Testis (tissue), 2 donors: Measurements from ENCODE around the gene LCE3E.

Experiments
- POLR2A ChIP-seq: fragments of 450-650 bp; IDR thresholded peaks from one replicate; pipeline ENCODE4 v1.6.1; 2017; ENCODE audit warnings: antibody characterized with exemption, mild to moderate bottlenecking, moderate library complexity
- TF ChIP-seq, protein P1 (sequence below), 3 experiments: fragments of 450-650 bp in 2 of 3; fragments of 200-600 bp in 1 of 3; sonication (generic) in 1 of 3; IDR thresholded peaks; one replicate each; pipeline ENCODE4 v1.5.1; 2016 to 2019; ENCODE audit warnings: antibody characterized with exemption in 3 of 3, mild to moderate bottlenecking in 2 of 3, moderate library complexity in 1 of 3

DNA sequence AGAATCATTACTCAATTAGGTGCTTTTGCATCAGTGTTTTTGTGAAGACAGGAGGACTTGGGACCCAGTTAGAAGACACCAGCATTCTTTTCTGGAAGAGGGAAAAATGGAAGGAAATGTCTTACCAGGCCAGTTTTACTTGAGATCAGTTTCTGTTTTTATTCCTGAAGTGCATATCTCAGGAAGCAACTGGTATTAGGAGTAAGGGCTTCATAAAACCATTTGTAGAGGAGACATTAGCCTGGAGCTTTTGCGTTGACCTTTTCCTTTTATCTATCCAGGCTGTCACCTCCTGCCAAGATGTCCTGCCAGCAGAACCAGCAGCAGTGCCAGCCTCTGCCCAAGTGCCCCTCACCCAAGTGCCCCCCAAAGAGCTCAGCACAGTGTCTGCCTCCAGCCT, 46.9 kb upstream of the LCE3E start, which contains the start of gene LCE3B:
- TF ChIP-seq, protein P1, sequence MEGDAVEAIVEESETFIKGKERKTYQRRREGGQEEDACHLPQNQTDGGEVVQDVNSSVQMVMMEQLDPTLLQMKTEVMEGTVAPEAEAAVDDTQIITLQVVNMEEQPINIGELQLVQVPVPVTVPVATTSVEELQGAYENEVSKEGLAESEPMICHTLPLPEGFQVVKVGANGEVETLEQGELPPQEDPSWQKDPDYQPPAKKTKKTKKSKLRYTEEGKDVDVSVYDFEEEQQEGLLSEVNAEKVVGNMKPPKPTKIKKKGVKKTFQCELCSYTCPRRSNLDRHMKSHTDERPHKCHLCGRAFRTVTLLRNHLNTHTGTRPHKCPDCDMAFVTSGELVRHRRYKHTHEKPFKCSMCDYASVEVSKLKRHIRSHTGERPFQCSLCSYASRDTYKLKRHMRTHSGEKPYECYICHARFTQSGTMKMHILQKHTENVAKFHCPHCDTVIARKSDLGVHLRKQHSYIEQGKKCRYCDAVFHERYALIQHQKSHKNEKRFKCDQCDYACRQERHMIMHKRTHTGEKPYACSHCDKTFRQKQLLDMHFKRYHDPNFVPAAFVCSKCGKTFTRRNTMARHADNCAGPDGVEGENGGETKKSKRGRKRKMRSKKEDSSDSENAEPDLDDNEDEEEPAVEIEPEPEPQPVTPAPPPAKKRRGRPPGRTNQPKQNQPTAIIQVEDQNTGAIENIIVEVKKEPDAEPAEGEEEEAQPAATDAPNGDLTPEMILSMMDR (IDR thresholded peaks at IDR 0.05): no peak
- no peak for TF ChIP-seq POLR2A
